Dermis blood vessel endothelial cell (primary cell): ENCODE measurements around the gene SLC7A4. TPM values are rescaled to one million over a fixed set of nuclear protein-coding genes. Genes with fewer than 3 reads are reported as not detected.
"Not testable (repeated sequence)": the region's sequence is repeated elsewhere in the genome, so short reads cannot be mapped to it uniquely, and the experiment has no call there.

Experiments
- DNase-seq: peaks from one replicate; pipeline ENCODE4 v3.0.0; 2010
- total RNA-seq: library from RNA; depleted of rRNA; stranded (reverse); fragments of >200 nt; gene quantifications from 2 replicates; pipeline ENCODE4 v1.2.3, GENCODE V29; 2014

Gene SLC7A4
- total RNA-seq, 1 donor from 2014 or later, result not detected

- DNase-seq, result peak; percentile 12
Measured at GRCh38 chr22:21020802-21021429, 11.4 kb downstream of the SLC7A4 start.

GRCh38 chr22:21018314-21018713 lies 14.0 kb downstream of the SLC7A4 start:
- no peak for DNase-seq

- no peak for DNase-seq
Measured at GRCh38 chr22:21016644-21017420, 15.5 kb downstream of the SLC7A4 start.

DNA sequence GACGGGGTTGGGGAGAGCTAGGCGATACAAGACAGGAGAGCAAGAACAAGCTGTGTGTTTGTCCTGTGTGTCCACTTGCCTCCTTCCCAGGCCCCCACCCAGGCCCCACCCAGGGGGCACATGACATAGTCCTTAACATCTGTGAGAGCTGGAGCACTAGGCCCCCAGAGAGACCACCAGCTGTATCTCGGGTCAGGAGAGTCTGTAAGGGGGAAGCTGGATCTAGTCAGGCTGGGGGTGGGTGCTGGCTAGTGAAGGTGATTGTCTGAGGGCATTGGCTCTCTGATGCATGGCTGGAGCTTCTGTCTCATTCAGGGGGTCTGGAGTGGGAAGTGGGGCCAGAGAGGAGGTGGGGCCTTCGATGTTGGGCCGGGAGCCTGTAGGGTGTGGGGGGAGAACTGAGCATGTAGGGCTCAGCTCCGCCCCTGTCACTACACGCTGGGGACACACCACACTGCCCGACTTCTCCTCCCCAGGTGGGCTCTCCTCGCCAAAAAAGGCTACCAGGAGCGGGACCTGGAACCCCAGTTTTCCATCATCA lies 16.8 kb downstream of the SLC7A4 start:
- no peak for DNase-seq

DNA sequence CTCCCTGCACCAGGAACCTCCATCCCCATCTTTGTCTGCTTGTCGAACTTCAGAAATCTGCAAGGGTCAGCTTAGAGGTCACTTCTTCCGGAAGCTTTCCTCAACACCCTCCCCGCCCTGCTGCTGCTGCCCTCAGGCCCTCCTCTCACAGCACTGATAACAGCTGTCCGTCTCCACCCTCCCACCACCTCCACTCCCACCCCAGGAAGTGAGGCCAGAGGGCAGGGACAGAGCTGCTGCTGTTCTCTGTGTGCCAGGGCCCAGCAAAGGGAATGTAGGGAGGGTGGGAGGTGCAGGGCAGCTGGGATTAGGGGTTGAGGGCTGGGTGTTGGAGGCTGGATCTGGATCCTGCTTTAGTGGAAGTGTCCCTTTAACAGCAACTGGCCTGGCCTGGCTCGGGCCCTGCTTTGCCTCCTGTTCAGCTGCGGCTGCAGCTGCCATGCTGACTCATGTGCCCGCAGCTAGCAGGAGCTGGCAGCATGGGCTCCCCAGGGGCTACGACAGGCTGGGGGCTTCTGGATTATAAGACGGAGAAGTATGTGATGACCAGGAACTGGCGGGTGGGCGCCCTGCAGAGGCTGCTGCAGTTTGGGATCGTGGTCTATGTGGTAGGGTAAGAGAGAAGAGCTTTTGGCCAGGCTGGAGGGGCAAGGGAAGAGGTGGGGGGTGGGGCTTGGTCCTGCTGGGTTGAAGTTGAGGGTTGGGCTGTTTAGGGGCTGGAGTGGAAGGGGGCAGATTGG lies 17.5 kb downstream of the SLC7A4 start, which contains the start of gene P2RX6:
Gene P2RX6 (plus strand): TSS at position 440 of the 740 bp plus-strand sequence. CDS start 10 bp downstream, at position 450.
- DNase-seq, result no peak

DNA sequence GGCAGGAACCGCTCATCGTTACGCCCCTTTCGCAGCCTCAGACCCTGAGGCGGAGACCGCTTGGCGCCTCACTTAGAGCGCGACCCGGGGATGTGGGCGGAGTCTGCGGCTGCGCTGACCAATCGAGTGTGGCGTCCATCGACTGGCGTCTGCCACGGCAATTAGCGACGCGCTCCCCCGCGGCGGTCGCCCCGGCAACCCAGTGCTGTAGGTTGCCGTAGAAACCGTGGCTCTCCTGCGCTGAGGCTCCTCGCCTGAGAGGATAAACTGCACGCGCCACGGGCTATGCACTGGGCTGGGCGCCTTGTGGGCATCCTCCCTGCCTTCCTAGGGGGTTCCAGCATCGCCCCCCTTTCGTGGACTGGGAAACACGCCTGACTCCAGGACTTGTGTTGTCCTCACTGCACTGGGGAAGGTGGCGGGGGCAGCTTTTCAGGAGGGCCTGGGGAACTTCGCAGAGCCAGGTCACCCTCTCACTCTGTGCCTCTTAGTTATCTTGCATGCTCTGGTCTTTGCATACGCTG lies 18.1 kb downstream of the SLC7A4 start:
- peak; percentile 91 for DNase-seq

DNA sequence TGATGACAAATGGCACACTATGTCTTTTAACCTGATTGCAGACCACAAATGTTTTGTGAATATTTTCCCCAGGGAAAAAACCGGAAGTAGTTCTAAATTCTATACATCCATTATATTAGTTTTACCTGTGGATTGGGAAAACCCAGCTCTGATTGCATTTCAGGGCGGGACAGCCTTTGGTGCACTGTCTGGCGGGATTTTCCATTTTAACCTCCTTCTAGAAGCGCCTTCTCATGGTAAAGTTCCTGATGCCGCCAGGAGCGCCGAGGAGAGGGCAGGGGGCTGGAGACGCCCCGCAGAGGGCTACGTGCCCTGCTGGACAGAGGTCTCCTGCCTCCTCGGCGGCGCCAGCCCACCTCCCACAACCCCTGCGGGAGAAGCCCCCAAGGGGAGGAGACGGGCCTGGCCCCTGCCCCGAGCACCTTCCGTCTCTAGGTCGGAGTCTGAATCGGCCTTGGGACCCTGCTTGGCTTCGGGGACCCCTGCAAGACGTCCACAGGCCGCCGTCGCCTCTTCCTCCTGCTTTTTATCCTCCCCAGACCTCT lies 18.6 kb downstream of the SLC7A4 start:
- DNase-seq, result no peak

DNA sequence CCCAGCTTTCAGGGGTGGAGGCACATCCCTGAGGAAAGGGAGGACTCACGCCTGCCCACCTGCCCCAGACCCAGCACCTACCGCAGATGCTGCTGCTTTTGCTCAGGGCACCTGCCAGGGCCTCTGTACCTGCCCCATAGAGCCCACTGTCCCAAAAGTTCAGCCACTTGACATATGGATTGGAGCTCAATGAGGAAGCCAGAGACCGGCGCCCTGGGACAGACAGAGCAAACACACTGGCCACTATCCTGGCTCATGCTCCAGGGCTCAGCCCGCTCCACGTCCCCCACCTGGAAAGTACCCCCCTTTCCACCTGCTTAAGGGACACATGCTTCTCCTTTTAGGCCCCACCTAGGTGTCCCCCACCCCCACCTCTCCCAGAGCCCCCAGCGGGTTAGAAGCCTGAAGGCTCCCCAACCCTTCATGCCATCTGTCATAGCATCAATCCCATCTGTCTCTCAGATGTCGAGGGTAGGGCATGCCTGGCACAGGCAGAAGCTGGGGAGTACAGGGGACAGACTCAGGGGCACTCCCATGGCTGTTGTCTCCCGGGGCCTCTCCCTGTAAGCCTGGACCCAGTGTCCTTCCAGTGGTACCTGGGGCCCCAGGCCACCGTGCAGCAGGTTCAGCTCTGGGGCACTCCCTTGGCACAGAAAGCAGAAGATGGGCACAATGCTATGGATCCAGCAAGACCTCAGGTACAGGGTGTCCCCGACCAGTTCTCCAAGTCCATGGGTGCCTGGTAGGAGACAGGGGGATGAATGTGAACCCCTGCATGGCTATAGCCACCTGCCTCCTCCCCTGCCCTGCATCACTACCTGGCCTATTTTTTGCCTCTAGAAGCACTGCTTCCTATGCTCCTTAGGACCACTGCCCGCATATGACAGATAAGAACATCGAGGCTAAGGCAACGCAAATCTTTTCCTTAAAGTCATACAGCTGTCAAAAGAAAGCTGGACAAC lies 19.6 kb downstream of the SLC7A4 start:
- DNase-seq, result no peak

GRCh38 chr22:21010426-21011113 lies 21.8 kb downstream of the SLC7A4 start:
- DNase-seq, result no peak

GRCh38 chr22:21009638-21010425 lies 22.5 kb downstream of the SLC7A4 start:
- peak; percentile 68 for DNase-seq

DNA sequence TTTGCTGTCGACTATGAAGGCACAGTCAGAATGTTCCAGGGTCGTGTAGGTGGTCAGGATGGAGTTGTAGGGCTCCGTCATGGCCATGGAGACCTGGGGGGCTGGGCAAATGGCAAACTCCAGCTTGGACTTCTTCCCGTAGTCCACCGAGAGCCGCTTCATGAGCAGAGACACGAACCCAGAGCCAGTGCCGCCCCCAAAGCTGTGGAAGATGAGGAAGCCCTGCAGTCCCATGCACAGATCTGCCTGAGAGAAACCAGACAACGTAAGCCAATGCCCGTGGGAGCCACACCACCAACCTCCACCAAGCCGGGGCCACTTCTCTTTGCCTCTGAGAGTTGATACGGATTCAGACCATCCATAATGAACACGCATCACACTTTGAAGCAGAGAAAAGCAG lies 23.2 kb downstream of the SLC7A4 start:
- not testable (repeated sequence) for DNase-seq

- DNase-seq, result no peak
Measured at GRCh38 chr22:21003782-21004181, 28.6 kb downstream of the SLC7A4 start.

DNA sequence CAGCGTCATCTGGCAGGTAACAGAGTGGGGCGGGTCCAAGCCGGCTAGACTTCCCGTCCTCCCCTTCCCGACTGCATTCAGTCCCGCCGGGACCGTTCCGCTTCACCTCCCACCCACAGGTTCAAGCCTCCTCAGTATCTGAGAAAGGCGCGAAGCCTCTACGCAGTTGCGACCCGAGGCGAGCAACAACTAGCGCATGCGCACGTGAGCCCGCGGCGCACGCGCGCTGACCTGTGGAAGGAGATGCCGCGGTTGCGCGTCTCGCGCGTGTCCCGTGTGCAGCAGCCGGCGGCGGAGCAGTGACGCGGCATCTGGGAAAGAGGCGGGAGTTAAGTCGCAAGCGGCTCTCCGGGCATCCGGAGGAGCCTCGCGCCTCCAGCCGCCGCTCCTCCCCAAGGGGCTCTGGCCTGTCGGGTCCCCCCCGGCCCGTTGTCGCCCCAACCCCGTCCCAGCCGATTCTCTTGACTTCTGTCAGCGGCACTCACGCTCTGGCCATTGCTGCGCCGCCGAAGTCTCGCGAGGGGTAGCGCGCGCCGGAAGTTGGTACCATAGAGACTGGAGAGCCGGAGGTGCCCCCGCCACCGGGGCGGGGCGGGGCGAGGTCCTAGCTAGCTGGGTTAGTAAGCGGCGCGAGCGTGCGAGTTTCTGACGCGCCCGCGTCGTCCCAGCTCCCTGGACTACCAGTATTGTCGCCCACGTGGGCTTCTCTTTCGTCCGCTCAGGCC lies 30.6 kb downstream of the SLC7A4 start, which contains the start of gene THAP7:
Gene THAP7 (minus strand): TSS at position 518 of the 725 bp plus-strand sequence. CDS start 207 bp downstream, at position 311.
- DNase-seq, result peak; percentile 96

GRCh38 chr22:21000987-21001600 lies 31.3 kb downstream of the SLC7A4 start:
- peak; percentile 35 for DNase-seq

DNA sequence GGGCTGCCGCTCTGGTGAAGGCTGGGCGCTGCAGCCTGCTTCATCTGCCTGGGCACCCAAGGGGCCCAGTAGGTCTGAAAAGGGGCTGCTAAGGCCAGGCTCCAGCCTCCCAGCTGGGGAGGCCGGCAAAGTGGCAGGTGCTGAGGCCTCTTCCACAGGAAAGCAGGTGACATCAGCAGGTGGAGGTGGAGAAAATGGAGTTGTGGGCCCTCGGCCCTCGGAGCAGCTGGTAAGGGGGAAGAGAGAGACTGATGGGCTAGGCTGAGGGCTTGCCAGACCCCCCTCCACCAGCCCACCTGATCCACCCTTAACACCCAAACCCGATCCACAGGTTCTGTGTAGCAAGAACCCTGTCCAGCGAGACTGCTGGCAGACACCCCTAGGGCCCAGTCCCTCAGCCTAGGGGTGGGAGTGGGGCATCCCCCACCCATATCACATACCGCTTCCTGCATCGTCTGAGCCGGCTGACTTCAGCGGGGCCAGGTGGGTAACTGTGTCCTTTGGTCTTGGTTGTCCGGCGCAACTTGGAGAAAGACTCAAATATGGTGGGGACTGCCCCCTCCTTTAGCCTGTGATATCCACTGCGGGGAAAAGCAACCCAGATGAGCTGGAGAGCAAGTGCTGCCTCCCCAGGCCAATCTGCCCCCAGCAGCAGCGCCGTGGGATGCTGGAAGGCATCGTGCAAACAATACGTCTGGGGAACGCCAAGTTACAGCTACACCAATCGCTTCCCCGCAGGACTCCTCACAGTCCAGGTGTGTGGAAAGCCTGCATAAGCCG lies 32.0 kb downstream of the SLC7A4 start:
- peak; percentile 23 for DNase-seq

- no peak for DNase-seq
Measured at GRCh38 chr22:20999350-21000206, 32.8 kb downstream of the SLC7A4 start.
